Measurements from ENCODE around the gene WDTC1.
"Not testable (repeated sequence)": the region's sequence is repeated elsewhere in the genome, so short reads cannot be mapped to it uniquely, and the experiment has no call there.

- TF ChIP-seq, protein P1, sequence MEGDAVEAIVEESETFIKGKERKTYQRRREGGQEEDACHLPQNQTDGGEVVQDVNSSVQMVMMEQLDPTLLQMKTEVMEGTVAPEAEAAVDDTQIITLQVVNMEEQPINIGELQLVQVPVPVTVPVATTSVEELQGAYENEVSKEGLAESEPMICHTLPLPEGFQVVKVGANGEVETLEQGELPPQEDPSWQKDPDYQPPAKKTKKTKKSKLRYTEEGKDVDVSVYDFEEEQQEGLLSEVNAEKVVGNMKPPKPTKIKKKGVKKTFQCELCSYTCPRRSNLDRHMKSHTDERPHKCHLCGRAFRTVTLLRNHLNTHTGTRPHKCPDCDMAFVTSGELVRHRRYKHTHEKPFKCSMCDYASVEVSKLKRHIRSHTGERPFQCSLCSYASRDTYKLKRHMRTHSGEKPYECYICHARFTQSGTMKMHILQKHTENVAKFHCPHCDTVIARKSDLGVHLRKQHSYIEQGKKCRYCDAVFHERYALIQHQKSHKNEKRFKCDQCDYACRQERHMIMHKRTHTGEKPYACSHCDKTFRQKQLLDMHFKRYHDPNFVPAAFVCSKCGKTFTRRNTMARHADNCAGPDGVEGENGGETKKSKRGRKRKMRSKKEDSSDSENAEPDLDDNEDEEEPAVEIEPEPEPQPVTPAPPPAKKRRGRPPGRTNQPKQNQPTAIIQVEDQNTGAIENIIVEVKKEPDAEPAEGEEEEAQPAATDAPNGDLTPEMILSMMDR (conservative IDR thresholded peaks at IDR 0.05; ENCODE audit: low read depth, low read length): not testable (repeated sequence)
- TF ChIP-seq EZH2phosphoT487 (IDR thresholded peaks at IDR 0.05; ENCODE audit: borderline replicate concordance, low read length): not testable (repeated sequence)
Measured at GRCh38 chr1:27207238-27207637, 27.2 kb upstream of the WDTC1 start.
